HEK293 (cell line): ENCODE data around the gene NSD1.

Source experiments
- MEIS1 ChIP-seq: sonication (generic); formaldehyde crosslinking; IDR thresholded peaks from 2 replicates; pipeline ENCODE4 v1.8.1; 2022; ENCODE audit warnings: missing genetic modification reagents, mild to moderate bottlenecking, borderline replicate concordance
- ZBTB8A ChIP-seq: fragments of 450-650 bp; formaldehyde crosslinking; IDR thresholded peaks from 2 replicates; pipeline ENCODE4 v1.5.1; 2016; ENCODE audit warnings: missing biosample characterization, missing genetic modification characterization
- ZNF211 ChIP-seq: fragments of 450-650 bp; formaldehyde crosslinking; IDR thresholded peaks from 2 replicates; pipeline ENCODE4 v1.5.1; 2016; ENCODE audit warnings: low read depth, missing biosample characterization, missing genetic modification characterization
- ZNF274 ChIP-seq, 2 experiments: fragments of 200-500 bp in 1 of 2; fragments of 450-650 bp in 1 of 2; sonication (Bioruptor generic) in 1 of 2; formaldehyde crosslinking in 1 of 2; IDR thresholded peaks; 2 replicates each; pipeline versions ENCODE4 v1.5.1 to v1.6.1; 2014 to 2016; ENCODE audit warnings: borderline replicate concordance in 1 of 2, inconsistent platforms in 1 of 2, low read length in 1 of 2, missing biosample characterization in 1 of 2, missing genetic modification characterization in 1 of 2
- ZNF324 ChIP-seq: fragments of 450-650 bp; formaldehyde crosslinking; IDR thresholded peaks from 2 replicates; pipeline ENCODE4 v1.5.1; 2016; ENCODE audit warnings: missing biosample characterization, missing genetic modification characterization
- ZNF549 ChIP-seq: fragments of 450-650 bp; IDR thresholded peaks from 2 replicates; pipeline ENCODE4 v1.5.1; 2018; ENCODE audit warnings: missing biosample characterization, missing genetic modification characterization, mild to moderate bottlenecking, inconsistent platforms, moderate library complexity
- ZNF558 ChIP-seq: fragments of 450-650 bp; formaldehyde crosslinking; IDR thresholded peaks from 2 replicates; pipeline ENCODE4 v1.5.1; 2016; ENCODE audit warnings: missing biosample characterization, missing genetic modification characterization
- ZNF600 ChIP-seq: fragments of 450-650 bp; formaldehyde crosslinking; IDR thresholded peaks from 2 replicates; pipeline ENCODE4 v1.5.1; 2016; ENCODE audit warnings: missing biosample characterization, missing genetic modification characterization
- ZNF660 ChIP-seq: fragments of 450-650 bp; IDR thresholded peaks from 2 replicates; pipeline ENCODE4 v1.5.1; 2018; ENCODE audit warnings: missing biosample characterization, mild to moderate bottlenecking, missing genetic modification characterization
- TF ChIP-seq, protein P1 (sequence below): fragments of 450-650 bp; formaldehyde crosslinking; IDR thresholded peaks from 2 replicates; pipeline ENCODE4 v1.5.1; 2016; ENCODE audit warnings: missing biosample characterization, missing genetic modification characterization
- TF ChIP-seq, protein P2 (sequence below): fragments of 450-650 bp; formaldehyde crosslinking; IDR thresholded peaks from 2 replicates; pipeline ENCODE4 v1.5.1; 2016; ENCODE audit warnings: missing biosample characterization, missing genetic modification characterization

DNA sequence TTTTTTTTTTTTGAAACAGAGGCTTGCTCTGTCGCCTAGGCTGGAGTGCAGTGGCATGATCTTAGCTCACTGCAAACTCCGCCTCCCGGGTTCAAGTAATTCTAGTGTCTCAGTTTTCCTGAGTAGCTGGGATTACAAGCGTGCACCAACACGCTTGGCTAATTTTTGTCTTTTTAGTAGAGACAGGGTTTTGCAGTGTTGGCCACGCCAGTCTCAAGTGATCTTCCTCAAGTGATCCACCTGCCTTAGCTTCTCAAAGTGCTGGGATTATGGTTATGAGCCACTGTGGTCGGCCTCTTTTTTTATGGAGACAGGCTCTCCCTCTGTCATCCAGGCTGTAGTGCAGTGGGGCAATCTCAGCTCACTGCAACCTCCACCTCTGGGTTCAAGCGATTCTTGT, 87.0 kb downstream of the NSD1 start:
- TF ChIP-seq ZNF660 (tag by site-specific recombination) (no peak), ZNF558 (tag by site-specific recombination) (no peak), ZNF211 (tag by site-specific recombination) (no peak), ZNF600 (tag by site-specific recombination) (no peak), ZBTB8A (tag by site-specific recombination) (no peak), ZNF274 (IDR thresholded peaks at IDR 0.05; ENCODE audit: low read length) (no peak), ZNF274 (tag by site-specific recombination; IDR thresholded peaks at IDR 0.05; ENCODE audit: borderline replicate concordance) (no peak), ZNF549 (tag by site-specific recombination) (no peak), ZNF324 (tag by site-specific recombination) (no peak), MEIS1 (no peak)
- TF ChIP-seq, protein P1, sequence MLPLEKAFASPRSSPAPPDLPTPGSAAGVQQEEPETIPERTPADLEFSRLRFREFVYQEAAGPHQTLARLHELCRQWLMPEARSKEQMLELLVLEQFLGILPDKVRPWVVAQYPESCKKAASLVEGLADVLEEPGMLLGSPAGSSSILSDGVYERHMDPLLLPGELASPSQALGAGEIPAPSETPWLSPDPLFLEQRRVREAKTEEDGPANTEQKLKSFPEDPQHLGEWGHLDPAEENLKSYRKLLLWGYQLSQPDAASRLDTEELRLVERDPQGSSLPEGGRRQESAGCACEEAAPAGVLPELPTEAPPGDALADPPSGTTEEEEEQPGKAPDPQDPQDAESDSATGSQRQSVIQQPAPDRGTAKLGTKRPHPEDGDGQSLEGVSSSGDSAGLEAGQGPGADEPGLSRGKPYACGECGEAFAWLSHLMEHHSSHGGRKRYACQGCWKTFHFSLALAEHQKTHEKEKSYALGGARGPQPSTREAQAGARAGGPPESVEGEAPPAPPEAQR (tag by site-specific recombination): no peak
- TF ChIP-seq, protein P2, sequence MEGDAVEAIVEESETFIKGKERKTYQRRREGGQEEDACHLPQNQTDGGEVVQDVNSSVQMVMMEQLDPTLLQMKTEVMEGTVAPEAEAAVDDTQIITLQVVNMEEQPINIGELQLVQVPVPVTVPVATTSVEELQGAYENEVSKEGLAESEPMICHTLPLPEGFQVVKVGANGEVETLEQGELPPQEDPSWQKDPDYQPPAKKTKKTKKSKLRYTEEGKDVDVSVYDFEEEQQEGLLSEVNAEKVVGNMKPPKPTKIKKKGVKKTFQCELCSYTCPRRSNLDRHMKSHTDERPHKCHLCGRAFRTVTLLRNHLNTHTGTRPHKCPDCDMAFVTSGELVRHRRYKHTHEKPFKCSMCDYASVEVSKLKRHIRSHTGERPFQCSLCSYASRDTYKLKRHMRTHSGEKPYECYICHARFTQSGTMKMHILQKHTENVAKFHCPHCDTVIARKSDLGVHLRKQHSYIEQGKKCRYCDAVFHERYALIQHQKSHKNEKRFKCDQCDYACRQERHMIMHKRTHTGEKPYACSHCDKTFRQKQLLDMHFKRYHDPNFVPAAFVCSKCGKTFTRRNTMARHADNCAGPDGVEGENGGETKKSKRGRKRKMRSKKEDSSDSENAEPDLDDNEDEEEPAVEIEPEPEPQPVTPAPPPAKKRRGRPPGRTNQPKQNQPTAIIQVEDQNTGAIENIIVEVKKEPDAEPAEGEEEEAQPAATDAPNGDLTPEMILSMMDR (tag by site-specific recombination): no peak
